PC-3 (cell line): ENCODE measurements around the gene GBP6.

Experiments
- CTCF ChIP-seq: fragments of 300-600 bp; sonication (generic); conservative IDR thresholded peaks from 2 replicates; pipeline ENCODE4 v1.5.1; 2017; ENCODE audit warnings: antibody characterized with exemption, low read depth, mild to moderate bottlenecking, low read length
- EZH2 ChIP-seq: fragments of 300-600 bp; sonication (generic); IDR thresholded peaks from one replicate; pipeline ENCODE4 v1.6.1; 2017; ENCODE audit warnings: antibody characterized with exemption, mild to moderate bottlenecking, low read length; ENCODE audit not compliant: unreplicated experiment

DNA sequence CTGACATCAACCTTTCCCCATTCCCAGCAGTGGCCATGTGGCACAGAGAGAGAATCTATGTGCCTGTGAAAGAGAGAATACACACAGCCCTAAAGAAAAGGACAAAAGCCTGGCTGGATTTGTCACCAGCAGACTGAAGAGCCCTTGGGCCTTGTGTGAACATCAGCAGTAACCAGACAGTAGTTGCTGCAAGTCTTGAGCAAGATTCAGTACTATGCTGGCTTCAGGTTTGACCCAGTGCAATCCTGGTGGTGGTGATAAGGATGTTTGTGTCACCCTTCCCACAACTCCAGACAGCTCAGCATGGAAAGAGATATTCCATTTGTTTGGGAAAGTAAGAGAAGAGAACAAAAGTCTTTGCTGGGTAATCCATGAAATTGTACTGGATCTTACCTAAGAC, 28.4 kb upstream of the GBP6 start:
- TF ChIP-seq CTCF, result no peak
- no peak for TF ChIP-seq EZH2
